H1 (cell line): ENCODE data around the gene MTX2. TPM values are rescaled to one million over a fixed set of nuclear protein-coding genes. Genes with fewer than 3 reads are reported as not detected.

Source experiments
- BRCA1 ChIP-seq: IDR thresholded peaks from 2 replicates; pipeline ENCODE4 v1.6.1; 2012; ENCODE audit warnings: low read depth, low read length, improper control_type of control experiment
- CTBP2 ChIP-seq: IDR thresholded peaks from 2 replicates; pipeline ENCODE4 v1.7.0; 2011; ENCODE audit warnings: borderline replicate concordance, mild to moderate bottlenecking, moderate library complexity, mixed read lengths, low read length; ENCODE audit not compliant: insufficient read depth, insufficient read length
- HDAC2 ChIP-seq, 2 experiments: fragments of 300-600 bp in 1 of 2; sonication (generic) in 1 of 2; IDR thresholded peaks; 2 replicates each; pipeline ENCODE4 v1.6.1; 2011 to 2012; ENCODE audit warnings: low read depth in 2 of 2, low read length in 2 of 2, mild to moderate bottlenecking in 2 of 2, moderate library complexity in 2 of 2, borderline replicate concordance in 1 of 2, inconsistent platforms in 1 of 2
- KDM4A ChIP-seq: IDR thresholded peaks from one replicate; pipeline ENCODE4 v1.7.1; 2012; ENCODE audit warnings: low read depth, mild to moderate bottlenecking, moderate library complexity, low read length, inconsistent platforms; ENCODE audit not compliant: severe bottlenecking
- POLR2A ChIP-seq, 2 experiments: IDR thresholded peaks; 1 replicate in 1 of 2; 2 replicates in 1 of 2; pipeline ENCODE4 v1.6.1; 2011; ENCODE audit warnings: low read depth in 2 of 2, low read length in 2 of 2, mild to moderate bottlenecking in 2 of 2; ENCODE audit errors: control extremely low read depth in 1 of 2
- POU5F1 ChIP-seq: IDR thresholded peaks from 2 replicates; pipeline ENCODE4 v1.6.1; 2011; ENCODE audit warnings: low read depth, mild to moderate bottlenecking, low read length, moderate library complexity
- SP1 ChIP-seq: IDR thresholded peaks from 2 replicates; pipeline ENCODE4 v1.6.1; 2011; ENCODE audit warnings: low read depth, low read length
- SP4 ChIP-seq: IDR thresholded peaks from 2 replicates; pipeline ENCODE4 v1.6.1; 2012; ENCODE audit warnings: low read length, inconsistent platforms
- polyA plus RNA-seq, 7 experiments: library from polyadenylated mRNA; depleted of rRNA in 3 of 7; stranded (reverse) in 5 of 7; unstranded in 2 of 7; fragments of >200 nt in 5 of 7; fragments of 200-250 nt in 2 of 7; gene quantifications; 1 replicate in 5 of 7; 2 replicates in 1 of 7; 4 replicates in 1 of 7; pipeline versions ENCODE4 v1.2.1 to v1.2.3, GENCODE V29; 2011 to 2013; ENCODE audit warnings: missing spikeins in 2 of 7, mixed read lengths in 2 of 7
- total RNA-seq: library from RNA; stranded (reverse); fragmentation: NEBNext Ultra II Directional; extraction: Animal tissue kit (Norgen Biotek cat#: 25700); gene quantifications from 2 replicates; pipeline ENCODE4 v1.2.1, GENCODE V29; 2021
- TF ChIP-seq, protein P1 (sequence below), 3 experiments: IDR thresholded peaks; 1 replicate in 2 of 3; 2 replicates in 1 of 3; pipeline versions ENCODE4 v1.5.1 to v1.6.1; 2011; ENCODE audit warnings: low read length in 3 of 3, mild to moderate bottlenecking in 3 of 3, inconsistent platforms in 2 of 3, low read depth in 1 of 3, moderate library complexity in 1 of 3; ENCODE audit not compliant: insufficient read depth in 1 of 3; ENCODE audit errors: control extremely low read depth in 1 of 3

The MTX2 gene
- total and polyA plus RNA-seq, 2 of the 8 experiments (the other 6 are each of a cell fraction or from before 2014, with no cell fraction given), result 33.5 to 38.3 TPM

- TF ChIP-seq, protein P1, sequence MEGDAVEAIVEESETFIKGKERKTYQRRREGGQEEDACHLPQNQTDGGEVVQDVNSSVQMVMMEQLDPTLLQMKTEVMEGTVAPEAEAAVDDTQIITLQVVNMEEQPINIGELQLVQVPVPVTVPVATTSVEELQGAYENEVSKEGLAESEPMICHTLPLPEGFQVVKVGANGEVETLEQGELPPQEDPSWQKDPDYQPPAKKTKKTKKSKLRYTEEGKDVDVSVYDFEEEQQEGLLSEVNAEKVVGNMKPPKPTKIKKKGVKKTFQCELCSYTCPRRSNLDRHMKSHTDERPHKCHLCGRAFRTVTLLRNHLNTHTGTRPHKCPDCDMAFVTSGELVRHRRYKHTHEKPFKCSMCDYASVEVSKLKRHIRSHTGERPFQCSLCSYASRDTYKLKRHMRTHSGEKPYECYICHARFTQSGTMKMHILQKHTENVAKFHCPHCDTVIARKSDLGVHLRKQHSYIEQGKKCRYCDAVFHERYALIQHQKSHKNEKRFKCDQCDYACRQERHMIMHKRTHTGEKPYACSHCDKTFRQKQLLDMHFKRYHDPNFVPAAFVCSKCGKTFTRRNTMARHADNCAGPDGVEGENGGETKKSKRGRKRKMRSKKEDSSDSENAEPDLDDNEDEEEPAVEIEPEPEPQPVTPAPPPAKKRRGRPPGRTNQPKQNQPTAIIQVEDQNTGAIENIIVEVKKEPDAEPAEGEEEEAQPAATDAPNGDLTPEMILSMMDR (IDR thresholded peaks at IDR 0.05; ENCODE audit: control extremely low read depth in 1 of 3, insufficient read depth in 1 of 3, low read depth in 1 of 3, low read length in 3 of 3), result no peak
- TF ChIP-seq KDM4A (no peak), POU5F1 (no peak), SP1 (no peak), POLR2A (IDR thresholded peaks at IDR 0.05; ENCODE audit: control extremely low read depth in 1 of 2, low read depth in 2 of 2, low read length in 2 of 2) (no peak), HDAC2 (IDR thresholded peaks at IDR 0.05; ENCODE audit: borderline replicate concordance in 1 of 2, low read depth in 2 of 2, low read length in 2 of 2) (no peak), SP4 (no peak), CTBP2 (no peak), BRCA1 (no peak)
These were observed 27.8 kb downstream of the MTX2 start (continued) for GRCh38 chr2:176297067-176297466.
